ENCODE data around the gene SUMO4.

- TF ChIP-seq, protein P1, sequence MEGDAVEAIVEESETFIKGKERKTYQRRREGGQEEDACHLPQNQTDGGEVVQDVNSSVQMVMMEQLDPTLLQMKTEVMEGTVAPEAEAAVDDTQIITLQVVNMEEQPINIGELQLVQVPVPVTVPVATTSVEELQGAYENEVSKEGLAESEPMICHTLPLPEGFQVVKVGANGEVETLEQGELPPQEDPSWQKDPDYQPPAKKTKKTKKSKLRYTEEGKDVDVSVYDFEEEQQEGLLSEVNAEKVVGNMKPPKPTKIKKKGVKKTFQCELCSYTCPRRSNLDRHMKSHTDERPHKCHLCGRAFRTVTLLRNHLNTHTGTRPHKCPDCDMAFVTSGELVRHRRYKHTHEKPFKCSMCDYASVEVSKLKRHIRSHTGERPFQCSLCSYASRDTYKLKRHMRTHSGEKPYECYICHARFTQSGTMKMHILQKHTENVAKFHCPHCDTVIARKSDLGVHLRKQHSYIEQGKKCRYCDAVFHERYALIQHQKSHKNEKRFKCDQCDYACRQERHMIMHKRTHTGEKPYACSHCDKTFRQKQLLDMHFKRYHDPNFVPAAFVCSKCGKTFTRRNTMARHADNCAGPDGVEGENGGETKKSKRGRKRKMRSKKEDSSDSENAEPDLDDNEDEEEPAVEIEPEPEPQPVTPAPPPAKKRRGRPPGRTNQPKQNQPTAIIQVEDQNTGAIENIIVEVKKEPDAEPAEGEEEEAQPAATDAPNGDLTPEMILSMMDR (IDR thresholded peaks at IDR 0.05) = no peak
- no peak for TF ChIP-seq EZH2 (IDR thresholded peaks at IDR 0.05; ENCODE audit: borderline replicate concordance, insufficient read depth, low read depth, low read length, poor library complexity, severe bottlenecking)
Observed at GRCh38 chr6:149363154-149363553, 36.9 kb upstream of the SUMO4 start.
